Measurements from ENCODE around the gene ADGRA1.

ADGRA1 gene

DNA sequence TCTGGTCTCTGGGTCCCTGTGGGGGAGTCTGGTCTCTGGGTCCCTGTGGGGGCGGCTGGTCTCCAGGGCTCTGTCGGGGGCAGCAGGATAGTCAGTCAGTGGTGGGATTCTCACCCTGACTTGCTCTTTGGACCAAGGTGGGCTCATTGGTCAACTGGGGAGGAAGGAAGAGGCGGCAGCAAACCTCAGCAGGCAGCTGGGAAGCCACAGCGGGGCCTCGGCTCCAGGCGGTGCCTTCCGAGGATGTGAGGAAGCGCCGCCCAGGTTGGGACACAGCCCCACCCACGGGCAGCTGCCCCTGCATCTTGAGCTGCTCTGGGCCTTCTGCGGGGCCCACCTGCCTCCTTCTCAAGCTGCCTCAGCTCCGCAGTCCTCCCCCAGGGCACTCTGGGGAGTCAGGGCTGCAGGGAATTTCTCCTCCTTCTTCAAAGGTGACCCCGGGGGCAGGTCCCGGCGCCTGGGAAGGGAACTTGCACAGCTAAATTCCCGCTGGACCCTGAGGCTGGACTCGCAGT lies 51.9 kb downstream of the ADGRA1 start:
- no peak overlapping the region for H3K4me3 ChIP-seq (ENCODE audit: low read depth, low read length)
- H2AFZ ChIP-seq (ENCODE audit: low read length, unreplicated experiment), result no peak overlapping the region
- H3K27me3 ChIP-seq (ENCODE audit: insufficient read depth, low read length), result no peaks in the 10 kb centered on the region
- H3K27ac ChIP-seq (ENCODE audit: low read depth, low read length), result no peak overlapping the region
- H3K4me1 ChIP-seq (ENCODE audit: control insufficient read depth, insufficient read depth, low read length, unreplicated experiment), result no peaks in the 10 kb centered on the region
- H3K79me2 ChIP-seq (ENCODE audit: control insufficient read depth, insufficient read depth, low read length, unreplicated experiment), result no peaks in the 10 kb centered on the region
- H3K36me3 ChIP-seq (ENCODE audit: insufficient read depth, low read length), result no peaks in the 10 kb centered on the region

DNA sequence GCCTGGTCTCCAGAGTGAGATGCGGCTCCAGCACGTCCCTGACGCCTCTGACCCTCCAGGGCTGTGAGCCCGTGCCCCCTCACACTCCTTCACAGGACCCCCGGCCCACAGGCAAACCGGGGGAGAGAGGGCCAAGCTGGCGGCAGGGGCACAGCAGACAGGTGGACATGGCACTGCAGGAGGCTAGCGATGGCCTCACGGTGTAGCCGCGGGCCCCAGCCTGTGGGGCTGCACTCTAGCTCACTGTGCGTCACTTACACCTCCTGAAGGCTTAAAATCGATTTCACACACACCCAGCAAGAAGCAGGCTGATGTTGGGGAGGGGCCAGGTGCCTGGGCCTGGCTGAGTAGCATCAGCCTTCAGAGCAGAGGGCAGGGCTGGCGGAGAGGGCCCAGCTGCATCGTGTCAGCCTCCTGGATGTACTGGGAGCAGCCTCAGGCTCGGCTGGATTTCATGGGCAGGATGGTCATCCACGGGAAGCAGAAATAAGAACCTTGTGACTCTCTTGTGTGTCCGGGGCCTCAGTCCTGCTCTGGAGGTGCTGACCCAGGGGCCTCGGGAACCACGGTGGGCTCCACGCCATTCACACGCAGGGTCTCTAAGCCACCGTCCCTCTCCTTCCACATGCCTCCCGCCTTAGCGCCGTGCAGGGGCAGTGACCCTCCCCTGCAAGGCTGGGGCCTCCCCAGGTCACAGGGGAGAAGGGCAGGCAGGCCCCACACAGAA lies 52.9 kb downstream of the ADGRA1 start:
- Histone ChIP-seq H3K4me1 (ENCODE audit: control insufficient read depth, insufficient read depth, low read length, unreplicated experiment) (no peaks in the 10 kb centered on the region), H2AFZ (ENCODE audit: low read length, unreplicated experiment) (no peak overlapping the region), H3K4me3 (ENCODE audit: low read depth, low read length) (no peak overlapping the region), H3K79me2 (ENCODE audit: control insufficient read depth, insufficient read depth, low read length, unreplicated experiment) (no peaks in the 10 kb centered on the region), H3K27me3 (ENCODE audit: insufficient read depth, low read length) (no peaks in the 10 kb centered on the region), H3K36me3 (ENCODE audit: insufficient read depth, low read length) (no peaks in the 10 kb centered on the region), H3K27ac (ENCODE audit: low read depth, low read length) (no peak overlapping the region)

DNA sequence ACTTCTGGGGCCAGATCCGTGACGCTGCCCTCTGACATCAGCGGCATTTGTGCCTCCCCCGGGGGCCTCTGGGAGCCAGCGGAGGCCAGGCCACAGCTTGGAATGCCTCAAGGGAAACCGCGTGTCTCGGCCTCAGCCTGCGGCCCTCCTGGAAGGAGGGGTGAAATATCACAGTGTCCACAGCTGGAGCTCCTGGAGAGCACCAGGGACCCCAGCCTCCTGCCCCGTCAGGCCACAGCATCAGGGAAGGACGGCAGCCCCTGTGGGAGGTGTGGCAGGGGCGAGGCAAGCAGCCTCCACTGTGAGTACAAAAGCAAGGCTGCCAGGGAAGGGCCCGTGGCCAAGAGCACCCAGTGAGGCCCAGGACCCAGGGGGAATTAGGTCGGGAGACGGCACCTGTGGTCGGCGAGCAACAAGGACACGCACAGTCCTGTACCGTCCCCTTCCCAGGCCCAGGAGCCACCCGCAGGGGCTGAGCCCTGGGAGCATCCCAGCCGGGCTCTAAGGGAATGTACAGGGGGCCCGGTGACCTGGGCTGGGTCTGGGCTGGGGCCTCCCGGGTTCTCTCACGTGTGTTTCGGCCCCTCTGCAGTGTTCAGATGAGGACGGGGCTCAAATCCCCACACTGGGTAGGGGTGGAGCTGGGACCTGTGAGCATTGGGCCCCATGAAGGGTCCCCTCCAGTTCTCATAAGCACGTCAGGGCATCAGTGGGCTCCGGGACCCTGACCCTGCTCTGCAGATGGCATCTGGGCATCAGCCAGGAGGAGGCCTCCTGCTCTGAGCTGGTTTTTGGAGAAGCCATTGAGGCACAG lies 53.6 kb downstream of the ADGRA1 start:
- H3K4me3 ChIP-seq (ENCODE audit: low read depth, low read length), result no peak overlapping the region
- no peaks in the 10 kb centered on the region for H3K79me2 ChIP-seq (ENCODE audit: control insufficient read depth, insufficient read depth, low read length, unreplicated experiment)
- no peaks in the 10 kb centered on the region for H3K36me3 ChIP-seq (ENCODE audit: insufficient read depth, low read length)
- no peak overlapping the region for H3K27ac ChIP-seq (ENCODE audit: low read depth, low read length)
- no peaks in the 10 kb centered on the region for H3K4me1 ChIP-seq (ENCODE audit: control insufficient read depth, insufficient read depth, low read length, unreplicated experiment)
- H3K27me3 ChIP-seq (ENCODE audit: insufficient read depth, low read length), result no peaks in the 10 kb centered on the region
- H2AFZ ChIP-seq (ENCODE audit: low read length, unreplicated experiment), result no peak overlapping the region

DNA sequence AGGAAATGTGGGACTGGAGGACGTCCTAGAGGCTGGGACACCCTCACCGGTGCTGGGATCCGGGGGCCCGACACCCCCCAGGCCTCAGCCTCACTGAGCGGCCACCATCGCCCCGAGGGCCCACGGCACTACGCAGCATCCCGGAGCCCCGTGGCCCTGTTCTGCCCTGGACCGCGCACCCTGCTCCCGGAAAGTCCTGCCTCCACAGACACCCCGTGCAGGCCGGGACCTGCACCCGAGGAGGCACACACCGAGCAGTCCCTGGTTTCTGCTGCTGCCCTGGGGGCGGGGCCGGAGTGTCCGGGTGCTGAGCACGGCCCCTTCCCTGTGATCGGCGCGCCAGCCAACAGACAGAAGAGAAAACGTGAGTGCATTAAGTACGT lies 54.2 kb downstream of the ADGRA1 start:
- Histone ChIP-seq H3K4me3 (ENCODE audit: low read depth, low read length) (no peak overlapping the region), H3K79me2 (ENCODE audit: control insufficient read depth, insufficient read depth, low read length, unreplicated experiment) (no peaks in the 10 kb centered on the region), H3K27ac (ENCODE audit: low read depth, low read length) (no peak overlapping the region), H3K36me3 (ENCODE audit: insufficient read depth, low read length) (no peaks in the 10 kb centered on the region), H3K4me1 (ENCODE audit: control insufficient read depth, insufficient read depth, low read length, unreplicated experiment) (no peaks in the 10 kb centered on the region), H2AFZ (ENCODE audit: low read length, unreplicated experiment) (no peak overlapping the region), H3K27me3 (ENCODE audit: insufficient read depth, low read length) (no peaks in the 10 kb centered on the region)

DNA sequence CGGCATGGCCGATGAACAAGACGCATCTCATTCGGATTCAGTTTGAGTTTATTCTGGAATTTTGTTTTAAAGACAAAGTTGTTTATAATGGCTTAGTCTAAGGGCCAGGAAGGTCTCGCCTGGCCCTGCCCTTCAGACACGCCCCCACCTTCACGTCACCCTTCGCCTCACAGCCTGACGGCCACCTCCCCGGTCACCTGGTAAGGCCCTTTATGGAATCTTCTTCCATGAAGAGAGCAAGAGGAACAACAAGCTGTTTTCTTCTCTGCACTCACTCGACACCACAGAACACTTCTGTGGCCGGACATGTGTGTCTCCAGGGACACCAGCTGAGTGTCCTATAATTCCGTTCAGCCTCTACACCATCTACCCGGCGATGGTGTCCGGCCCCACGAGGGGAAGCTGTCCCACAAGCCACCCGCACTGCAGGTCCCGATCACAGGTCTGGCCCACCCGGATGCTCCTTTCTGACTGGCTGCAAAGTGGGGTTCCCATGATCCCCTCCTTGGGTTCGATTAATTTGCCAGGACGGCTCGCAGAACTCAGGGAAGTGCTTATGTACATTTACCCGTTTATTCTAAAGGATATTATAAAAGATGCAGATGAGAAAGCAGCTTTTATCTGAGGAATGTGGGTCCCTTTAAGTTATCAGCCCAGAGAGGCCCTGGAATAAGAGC lies 54.9 kb downstream of the ADGRA1 start:
- Histone ChIP-seq H3K4me3 (ENCODE audit: low read depth, low read length) (no peak overlapping the region), H2AFZ (ENCODE audit: low read length, unreplicated experiment) (no peak overlapping the region), H3K36me3 (ENCODE audit: insufficient read depth, low read length) (no peaks in the 10 kb centered on the region), H3K27ac (ENCODE audit: low read depth, low read length) (no peak overlapping the region), H3K4me1 (ENCODE audit: control insufficient read depth, insufficient read depth, low read length, unreplicated experiment) (no peaks in the 10 kb centered on the region), H3K79me2 (ENCODE audit: control insufficient read depth, insufficient read depth, low read length, unreplicated experiment) (no peaks in the 10 kb centered on the region), H3K27me3 (ENCODE audit: insufficient read depth, low read length) (peaks cover 7% of the 10 kb centered on the region; the same call in 1 of the 2 replicates)

DNA sequence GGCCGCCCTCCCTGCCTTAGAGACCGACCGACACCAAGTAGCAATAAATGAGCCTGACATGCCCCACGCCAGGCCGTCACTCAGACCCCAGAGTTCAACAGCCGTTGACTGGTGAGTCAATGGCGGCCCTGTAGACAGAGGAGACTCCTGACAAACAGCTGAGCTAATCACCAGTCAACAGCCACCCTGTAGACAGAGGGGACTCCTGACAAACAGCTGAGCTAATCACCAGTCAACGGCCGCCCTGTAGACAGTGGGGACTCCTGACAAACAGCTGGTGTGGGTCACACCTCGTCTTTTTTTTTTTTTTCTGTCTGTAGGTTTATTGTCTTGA lies 55.4 kb downstream of the ADGRA1 start:
- H3K79me2 ChIP-seq (ENCODE audit: control insufficient read depth, insufficient read depth, low read length, unreplicated experiment), result no peaks in the 10 kb centered on the region
- H3K36me3 ChIP-seq (ENCODE audit: insufficient read depth, low read length), result no peaks in the 10 kb centered on the region
- peaks cover 11% of the 10 kb centered on the region for H3K27me3 ChIP-seq (ENCODE audit: insufficient read depth, low read length)
- no peak overlapping the region for H2AFZ ChIP-seq (ENCODE audit: low read length, unreplicated experiment)
- no peak overlapping the region for H3K27ac ChIP-seq (ENCODE audit: low read depth, low read length)
- H3K4me1 ChIP-seq (ENCODE audit: control insufficient read depth, insufficient read depth, low read length, unreplicated experiment), result no peaks in the 10 kb centered on the region
- no peak overlapping the region for H3K4me3 ChIP-seq (ENCODE audit: low read depth, low read length)

DNA sequence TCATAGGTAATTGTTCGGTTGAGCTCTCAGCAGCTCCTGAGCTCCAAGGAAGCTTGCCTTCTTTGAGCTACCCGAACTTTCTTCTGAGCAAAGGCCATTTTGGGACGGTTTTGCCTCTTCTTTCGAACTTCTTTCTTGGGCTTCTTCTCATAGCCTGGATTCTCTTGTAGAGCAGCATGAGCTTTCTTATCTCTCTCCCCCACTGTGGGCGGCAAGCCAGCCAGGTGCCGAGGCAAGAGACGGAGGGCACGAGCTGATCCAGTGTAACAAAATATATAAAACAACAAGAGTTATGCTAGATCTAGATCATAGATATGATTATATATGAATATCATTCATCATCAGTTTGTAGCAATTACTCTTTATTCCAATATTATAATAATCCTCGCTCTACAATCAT lies 55.8 kb downstream of the ADGRA1 start:
- H3K27me3 ChIP-seq (ENCODE audit: insufficient read depth, low read length), result peaks cover 15% of the 10 kb centered on the region
- H3K36me3 ChIP-seq (ENCODE audit: insufficient read depth, low read length), result no peaks in the 10 kb centered on the region
- H3K27ac ChIP-seq (ENCODE audit: low read depth, low read length), result no peak overlapping the region
- no peak overlapping the region for H3K4me3 ChIP-seq (ENCODE audit: low read depth, low read length)
- H3K79me2 ChIP-seq (ENCODE audit: control insufficient read depth, insufficient read depth, low read length, unreplicated experiment), result no peaks in the 10 kb centered on the region
- no peaks in the 10 kb centered on the region for H3K4me1 ChIP-seq (ENCODE audit: control insufficient read depth, insufficient read depth, low read length, unreplicated experiment)
- H2AFZ ChIP-seq (ENCODE audit: low read length, unreplicated experiment), result no peak overlapping the region

DNA sequence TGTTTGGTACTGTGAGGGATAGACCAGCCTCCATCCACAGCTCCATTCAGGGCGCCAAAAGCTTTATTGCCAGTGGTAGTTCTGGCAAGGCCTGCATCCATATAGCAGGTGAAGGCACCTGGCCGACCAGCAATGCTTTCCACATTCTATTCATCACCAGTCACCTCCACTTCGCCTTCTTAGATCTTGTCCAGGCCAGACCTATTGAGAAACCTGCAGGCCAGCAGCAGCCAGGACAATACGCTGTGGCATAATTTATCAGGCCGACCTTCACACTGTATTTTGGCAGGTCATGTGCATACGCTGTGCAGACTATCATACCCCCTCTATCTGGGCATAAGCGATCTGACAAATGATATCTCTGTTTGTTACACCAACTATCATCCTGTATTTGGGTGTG lies 57.0 kb downstream of the ADGRA1 start:
- H3K79me2 ChIP-seq (ENCODE audit: control insufficient read depth, insufficient read depth, low read length, unreplicated experiment), result no peaks in the 10 kb centered on the region
- no peaks in the 10 kb centered on the region for H3K36me3 ChIP-seq (ENCODE audit: insufficient read depth, low read length)
- no peak overlapping the region for H2AFZ ChIP-seq (ENCODE audit: low read length, unreplicated experiment)
- H3K4me3 ChIP-seq (ENCODE audit: low read depth, low read length), result no peak overlapping the region
- no peaks in the 10 kb centered on the region for H3K4me1 ChIP-seq (ENCODE audit: control insufficient read depth, insufficient read depth, low read length, unreplicated experiment)
- peaks cover 24% of the 10 kb centered on the region for H3K27me3 ChIP-seq (ENCODE audit: insufficient read depth, low read length)
- H3K27ac ChIP-seq (ENCODE audit: low read depth, low read length), result no peak overlapping the region

DNA sequence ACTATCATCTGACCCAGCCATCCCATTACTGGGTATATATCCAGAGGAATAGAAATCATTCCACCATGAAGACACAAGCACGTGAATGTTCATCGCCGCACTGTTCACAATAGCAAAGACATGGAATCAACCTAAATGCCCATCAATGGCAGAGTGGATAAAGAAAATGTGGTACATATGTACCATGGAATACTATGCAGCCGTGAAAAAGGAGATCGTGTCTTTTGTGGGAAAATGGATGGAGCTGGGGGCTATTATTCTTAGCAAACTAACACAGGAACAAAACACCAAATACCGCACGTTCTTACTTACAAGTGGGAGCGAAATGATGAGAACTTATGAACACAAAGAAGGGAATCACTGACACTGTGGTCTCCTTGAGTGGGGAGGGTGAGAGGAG lies 62.5 kb downstream of the ADGRA1 start:
- Histone ChIP-seq H3K36me3 (ENCODE audit: insufficient read depth, low read length) (no peaks in the 10 kb centered on the region), H3K4me3 (ENCODE audit: low read depth, low read length) (no peak overlapping the region), H3K27ac (ENCODE audit: low read depth, low read length) (no peak overlapping the region), H3K4me1 (ENCODE audit: control insufficient read depth, insufficient read depth, low read length, unreplicated experiment) (no peaks in the 10 kb centered on the region), H3K27me3 (ENCODE audit: insufficient read depth, low read length) (peaks cover 69% of the 10 kb centered on the region), H2AFZ (ENCODE audit: low read length, unreplicated experiment) (no peak overlapping the region), H3K79me2 (ENCODE audit: control insufficient read depth, insufficient read depth, low read length, unreplicated experiment) (no peaks in the 10 kb centered on the region)

DNA sequence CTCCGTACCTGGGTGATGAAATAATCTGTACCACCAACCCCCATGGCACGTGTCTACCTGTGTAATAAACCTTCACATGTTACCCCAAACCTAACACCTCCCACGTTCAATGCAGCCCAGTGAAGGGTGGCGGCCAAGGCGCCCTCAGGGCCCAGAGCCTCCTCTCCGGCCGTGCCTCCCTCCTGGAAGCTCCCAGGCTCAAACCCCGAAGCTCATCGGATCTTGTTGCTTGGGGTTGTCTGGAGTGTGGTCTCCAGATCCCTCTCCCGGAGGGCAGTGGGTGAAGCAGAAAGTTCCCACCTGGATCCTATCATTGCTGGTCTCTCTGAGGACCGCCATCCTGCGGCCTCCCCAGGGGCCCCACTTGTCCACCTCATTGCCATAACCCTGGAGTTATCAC lies 62.9 kb downstream of the ADGRA1 start:
- no peak overlapping the region for H3K4me3 ChIP-seq (ENCODE audit: low read depth, low read length)
- no peak overlapping the region for H3K27ac ChIP-seq (ENCODE audit: low read depth, low read length)
- H3K4me1 ChIP-seq (ENCODE audit: control insufficient read depth, insufficient read depth, low read length, unreplicated experiment), result no peaks in the 10 kb centered on the region
- no peak overlapping the region for H2AFZ ChIP-seq (ENCODE audit: low read length, unreplicated experiment)
- H3K79me2 ChIP-seq (ENCODE audit: control insufficient read depth, insufficient read depth, low read length, unreplicated experiment), result no peaks in the 10 kb centered on the region
- H3K36me3 ChIP-seq (ENCODE audit: insufficient read depth, low read length), result no peaks in the 10 kb centered on the region
- peaks cover 69% of the 10 kb centered on the region for H3K27me3 ChIP-seq (ENCODE audit: insufficient read depth, low read length)
